Endothelial cell of umbilical vein (primary cell): Measurements from ENCODE around the gene FHIT. TPM values are rescaled to one million over a fixed set of nuclear protein-coding genes. Genes with fewer than 3 reads are reported as not detected.

ENCODE experiments used
- BruUV-seq: library from RNA; stranded (reverse); fragments of 400-500 nt; replicated peaks from 2 replicates; lab custom pipeline; 2021; lab: Mats Ljungman, UMichigan
- CTCF ChIA-PET: fragments of 300-600, 350-600 bp; sonication (Branson Sonifier 250); formaldehyde crosslinking; loops from one replicate; lab custom pipeline; 2021; ENCODE audit warnings: antibody characterized with exemption, inconsistent platforms; lab: Charles Lee
- POLR2A ChIA-PET: fragments of 300-600, 350-600 bp; sonication (Branson Sonifier 250); formaldehyde crosslinking; loops from one replicate; lab custom pipeline; 2021; ENCODE audit warnings: antibody characterized with exemption, inconsistent platforms; lab: Charles Lee
- DNase-seq: peaks from one replicate; pipeline ENCODE4 v3.0.0-alpha.2; 2011; ENCODE audit warnings: low read depth, low spot score
- FAIRE-seq: peaks from 2 replicates; lab custom pipeline; 2011; peaks lifted over from hg19 to GRCh38; lab: Jason Lieb, UNC
- H2AFZ ChIP-seq: 2 replicates; pipeline ENCODE4 v1.6.0; 2012; ENCODE audit warnings: low read depth, low read length, control low read depth, inconsistent platforms
- H3K27ac ChIP-seq: 2 replicates; pipeline ENCODE4 v1.5.1; 2011; ENCODE audit warnings: low read depth, mild to moderate bottlenecking, control low read depth, low read length, moderate library complexity; ENCODE audit not compliant: insufficient read depth
- H3K27me3 ChIP-seq, 2 experiments: 2 replicates each; pipeline versions ENCODE4 v1.6.0 to v1.6.1; 2011; ENCODE audit warnings: low read length in 2 of 2, mixed read lengths in 1 of 2; ENCODE audit not compliant: control insufficient read depth in 2 of 2, insufficient read depth in 2 of 2
- H3K36me3 ChIP-seq, 2 experiments: 2 replicates in 1 of 2; 3 replicates in 1 of 2; pipeline ENCODE4 v1.5.1; 2011; ENCODE audit warnings: low read length in 2 of 2, mild to moderate bottlenecking in 1 of 2, moderate library complexity in 1 of 2; ENCODE audit not compliant: control insufficient read depth in 2 of 2, insufficient read depth in 2 of 2; ENCODE audit errors: extremely low read depth in 1 of 2
- H3K4me1 ChIP-seq: 3 replicates; pipeline ENCODE4 v1.5.1; 2011; ENCODE audit warnings: mild to moderate bottlenecking, low read length; ENCODE audit not compliant: control insufficient read depth, insufficient read depth; ENCODE audit errors: extremely low read depth
- H3K4me2 ChIP-seq: 2 replicates; pipeline ENCODE4 v1.6.1; 2011; ENCODE audit warnings: low read length, control low read depth, mixed read lengths; ENCODE audit not compliant: insufficient read depth
- H3K4me3 ChIP-seq, 3 experiments: fragments of 200-600 bp in 1 of 3; sonication (generic), shearing (Covaris generic) in 1 of 3; replicated peaks in 1 of 3; 2 replicates each; pipeline ENCODE4 v1.5.1; 2011 to 2016; ENCODE audit warnings: control low read depth in 3 of 3, low read length in 3 of 3, mild to moderate bottlenecking in 2 of 3, inconsistent platforms in 1 of 3, low read depth in 1 of 3, moderate library complexity in 1 of 3; ENCODE audit not compliant: insufficient read depth in 1 of 3
- H3K79me2 ChIP-seq: 2 replicates; pipeline ENCODE4 v1.6.0; 2012; ENCODE audit warnings: low read length, inconsistent platforms; ENCODE audit not compliant: control insufficient read depth, insufficient read depth
- H3K9ac ChIP-seq: replicated peaks from 2 replicates; pipeline ENCODE3; 2011; ENCODE audit warnings: low read length, control low read depth; ENCODE audit not compliant: insufficient read depth; ENCODE audit errors: extremely low read depth
- H3K9me1 ChIP-seq: replicated peaks from 3 replicates; pipeline ENCODE4 v1.6.0; 2011; ENCODE audit warnings: mild to moderate bottlenecking, low read length; ENCODE audit not compliant: control insufficient read depth, insufficient read depth; ENCODE audit errors: extremely low read depth
- H3K9me3 ChIP-seq: replicated peaks from 2 replicates; pipeline ENCODE4 v1.5.1; 2012; ENCODE audit warnings: low read length, inconsistent platforms; ENCODE audit not compliant: control insufficient read depth, insufficient read depth
- H4K20me1 ChIP-seq: replicated peaks from 2 replicates; pipeline ENCODE3; 2011; ENCODE audit warnings: mild to moderate bottlenecking, low read length; ENCODE audit not compliant: control insufficient read depth, insufficient read depth; ENCODE audit errors: extremely low read depth
- CTCF ChIP-seq, 2 donors: IDR thresholded peaks; 1 replicate in 1 of 2; 2 replicates in 1 of 2; pipeline ENCODE4 v1.5.1; 2011; ENCODE audit warnings: low read length in 2 of 2, mild to moderate bottlenecking in 2 of 2, moderate library complexity in 2 of 2, control low read depth in 1 of 2, inconsistent platforms in 1 of 2, low read depth in 1 of 2; ENCODE audit not compliant: insufficient read depth in 1 of 2; ENCODE audit errors: extremely low read depth in 1 of 2
- EZH2 ChIP-seq: IDR thresholded peaks from 2 replicates; pipeline ENCODE4 v1.6.1; 2012; ENCODE audit warnings: borderline replicate concordance, low read depth, mild to moderate bottlenecking, moderate library complexity, low read length, inconsistent platforms; ENCODE audit not compliant: severe bottlenecking
- FOS ChIP-seq: IDR thresholded peaks from 2 replicates; pipeline ENCODE4 v1.6.1; 2011; ENCODE audit warnings: mild to moderate bottlenecking, low read length, moderate library complexity, borderline replicate concordance; ENCODE audit not compliant: insufficient read depth
- GATA2 ChIP-seq: IDR thresholded peaks from 2 replicates; pipeline ENCODE4 v1.7.0; 2011; ENCODE audit warnings: low read depth, mild to moderate bottlenecking, moderate library complexity, mixed read lengths, low read length; ENCODE audit not compliant: insufficient read length, insufficient read depth
- JUN ChIP-seq: IDR thresholded peaks from 2 replicates; pipeline ENCODE4 v1.6.1; 2011; ENCODE audit warnings: borderline replicate concordance, low read depth; ENCODE audit not compliant: insufficient read length, insufficient read depth
- MAX ChIP-seq: IDR thresholded peaks from 2 replicates; pipeline ENCODE4 v1.6.1; 2011; ENCODE audit not compliant: insufficient read depth, insufficient read length
- MYC ChIP-seq: IDR thresholded peaks from one replicate; pipeline ENCODE4 v1.6.1; 2011; ENCODE audit warnings: mild to moderate bottlenecking, low read depth, low read length
- POLR2AphosphoS5 ChIP-seq: IDR thresholded peaks from 2 replicates; pipeline ENCODE4 v1.6.1; 2012; ENCODE audit warnings: low read depth, mild to moderate bottlenecking, control low read depth, low read length, moderate library complexity; ENCODE audit not compliant: insufficient read depth
- dilution Hi-C: fragments of 300-500 bp; cut with MboI; formaldehyde crosslinking; loops from one replicate; pipeline ENCODE4 v1.15.0; 2019; ENCODE audit warnings: low sequenced_read_pairs; ENCODE audit not compliant: extremely low pct_ligation_motif_present
- intact Hi-C: fragments of 100-400 bp; cut with micrococcal nuclease; formaldehyde crosslinking; loops from one replicate; pipeline ENCODE4 v1.10.0; 2022
- polyA plus RNA-seq, 4 experiments: library from polyadenylated mRNA; depleted of rRNA in 3 of 4; stranded (reverse) in 3 of 4; unstranded in 1 of 4; fragments of >200 nt; gene quantifications; 2 replicates each; pipeline versions ENCODE4 v1.2.1 to v1.2.3, GENCODE V29; 2011 to 2012; ENCODE audit warnings: missing spikeins in 1 of 4
- total RNA-seq: library from RNA; stranded (reverse); gene quantifications from 2 replicates; pipeline ENCODE4 v1.2.3, GENCODE V29; 2021

Gene FHIT
- total and polyA plus RNA-seq, 2 donors (not counting 3 experiments of a cell fraction or from before 2014, with no cell fraction given) = 0.47 to 2.2 TPM

GRCh38 chr3:59779260-59779659 lies 1472.0 kb downstream of the FHIT start:
- Histone ChIP-seq H4K20me1 (no peaks in the 10 kb centered on the region), H3K79me2 (no peaks in the 10 kb centered on the region), H3K9me1 (no peaks in the 10 kb centered on the region), H3K9ac (no peak overlapping the region), H3K4me1 (no peaks in the 10 kb centered on the region), H3K27ac (no peak overlapping the region), H3K9me3 (peaks cover under 1% of the 10 kb centered on the region), H3K4me3 (no peak overlapping the region), H3K36me3 (no peaks in the 10 kb centered on the region), H2AFZ (no peak overlapping the region), H3K27me3 (no peaks in the 10 kb centered on the region), H3K4me2 (no peak overlapping the region)
- dilution Hi-C loops (no loop called here), intact Hi-C loops (no loop called here)
- BruUV-seq = no TSS peak
- TF ChIP-seq EZH2 = no peak
- no peak for TF ChIP-seq MYC
- TF ChIP-seq POLR2AphosphoS5 = no peak
- no peak for TF ChIP-seq JUN
- TF ChIP-seq CTCF (IDR thresholded peaks at IDR 0.05; ENCODE audit: extremely low read depth in 1 of 2, insufficient read depth in 1 of 2, low read depth in 1 of 2, low read length in 2 of 2) = no peak
- TF ChIP-seq MAX = no peak
- TF ChIP-seq GATA2 = no peak
- TF ChIP-seq FOS = no peak
- ChIA-PET CTCF (no interaction called here), POLR2A (no interaction called here)
- FAIRE-seq = no peak
- DNase-seq = no peak
